ENCODE data around the gene FBXL14. TPM values are rescaled to one million over a fixed set of nuclear protein-coding genes. Genes with fewer than 3 reads are reported as not detected.

FBXL14 gene
- total RNA-seq, 2 experiments from 2014 or later: 33.7 to 34.8 TPM

- Mint-ChIP-seq H3K4me3 (peak overlapping the region; percentile 87), H3K36me3 (peaks cover 15% of the 10 kb centered on the region), H3K4me1 (peaks cover 34% of the 10 kb centered on the region), H3K27ac (peak overlapping the region; percentile 91), H3K9me3 (no peaks in the 10 kb centered on the region), H3K27me3 (no peaks in the 10 kb centered on the region)
- no peak for DNase-seq
- POLR2A ChIA-PET: interaction anchor here (0.6 to 1.2 kb wide), 6 partner anchors 8 to 843 kb away, joined by 3 to 5 read pairs (median 4); partner anchors contain the start of gene WNK1
- no peak for ATAC-seq (ENCODE audit: low read depth)
These were observed 713 bp upstream of the FBXL14 start for GRCh38 chr12:1595026-1595561.

GRCh38 chr12:1594006-1594260 is 448 bp downstream of the FBXL14 start:
- Mint-ChIP-seq H3K4me1 (peaks cover 42% of the 10 kb centered on the region), H3K27ac (peak overlapping the region; percentile 90)
- POLR2A ChIA-PET: interaction anchor here (0.8 to 2.5 kb wide), 8 partner anchors 9 to 842 kb away, joined by 3 to 46 read pairs (median 4); partner anchors contain the start of genes DCP1B, RAD52 and WNK1

GRCh38 chr12:1593174-1594005 is 991 bp downstream of the FBXL14 start:
- ATAC-seq (ENCODE audit: low read depth) (peak; percentile 23), DNase-seq (peak; percentile 78)
- Mint-ChIP-seq H3K27me3 (no peaks in the 10 kb centered on the region), H3K36me3 (peaks cover 19% of the 10 kb centered on the region), H3K4me1 (peaks cover 48% of the 10 kb centered on the region), H3K4me3 (peak overlapping the region; percentile 96), H3K27ac (peak overlapping the region; percentile 90), H3K9me3 (no peaks in the 10 kb centered on the region)
- POLR2A ChIA-PET: interaction anchor here (0.8 to 2.5 kb wide), 9 partner anchors 9 to 842 kb away, joined by 3 to 46 read pairs (median 4); partner anchors contain the start of genes DCP1B, ERC1 and RAD52

More at GRCh38 chr12:1594006-1594260, 448 bp downstream of the FBXL14 start:
- ATAC-seq (ENCODE audit: low read depth) (no peak), DNase-seq (no peak)
- Mint-ChIP-seq H3K4me3 (peak overlapping the region; percentile 96), H3K27me3 (no peaks in the 10 kb centered on the region), H3K36me3 (peaks cover 15% of the 10 kb centered on the region), H3K9me3 (no peaks in the 10 kb centered on the region)

- DNase-seq: peak; percentile 71
- POLR2A ChIA-PET: interaction anchor here (1.0 to 2.5 kb wide), 7 partner anchors 10 to 842 kb away, joined by 3 to 46 read pairs (median 5); partner anchors contain the start of genes DCP1B, ERC1 and RAD52
- ATAC-seq (ENCODE audit: low read depth): peak; percentile 42
- H3K9me3 Mint-ChIP-seq: no peaks in the 10 kb centered on the region
- H3K27ac Mint-ChIP-seq: peak overlapping the region; percentile 90
- H3K4me3 Mint-ChIP-seq: peak overlapping the region; percentile 96
- peaks cover 55% of the 10 kb centered on the region for H3K4me1 Mint-ChIP-seq
- H3K27me3 Mint-ChIP-seq: no peaks in the 10 kb centered on the region
- H3K36me3 Mint-ChIP-seq: peaks cover 21% of the 10 kb centered on the region
These were observed 1.8 kb downstream of the FBXL14 start for GRCh38 chr12:1592444-1593173.

GRCh38 chr12:1591543-1591942 is 2.8 kb downstream of the FBXL14 start:
- peak overlapping the region; percentile 96 for H3K4me3 Mint-ChIP-seq
- POLR2A ChIA-PET: interaction anchor here (0.7 to 2.5 kb wide), 2 partner anchors 11 to 18 kb away, joined by 3 to 46 read pairs; no protein-coding TSS in a partner anchor
- ATAC-seq (ENCODE audit: low read depth) (no peak), DNase-seq (no peak)
- H3K9me3 Mint-ChIP-seq: no peaks in the 10 kb centered on the region
- peaks cover 56% of the 10 kb centered on the region for H3K4me1 Mint-ChIP-seq
- H3K27me3 Mint-ChIP-seq: no peaks in the 10 kb centered on the region
- H3K27ac Mint-ChIP-seq: peak overlapping the region; percentile 90
- H3K36me3 Mint-ChIP-seq: peaks cover 22% of the 10 kb centered on the region

- Mint-ChIP-seq H3K27me3 (no peaks in the 10 kb centered on the region), H3K9me3 (no peaks in the 10 kb centered on the region), H3K27ac (peak overlapping the region; percentile 60), H3K36me3 (peaks cover 25% of the 10 kb centered on the region), H3K4me3 (peak overlapping the region; percentile 96), H3K4me1 (peaks cover 54% of the 10 kb centered on the region)
- POLR2A ChIA-PET: interaction anchor here (0.7 kb wide), 1 partner anchor 18 kb away, joined by 3 read pairs; no protein-coding TSS in a partner anchor
- DNase-seq (no peak), ATAC-seq (ENCODE audit: low read depth) (no peak)
These were observed 3.3 kb downstream of the FBXL14 start for GRCh38 chr12:1591034-1591433.

- Mint-ChIP-seq H3K4me3 (peak overlapping the region; percentile 96), H3K4me1 (peaks cover 50% of the 10 kb centered on the region), H3K27ac (peak overlapping the region; percentile 60), H3K27me3 (no peaks in the 10 kb centered on the region), H3K9me3 (no peaks in the 10 kb centered on the region), H3K36me3 (peaks cover 25% of the 10 kb centered on the region)
- DNase-seq: no peak
- no peak for ATAC-seq (ENCODE audit: low read depth)
- POLR2A ChIA-PET: interaction anchor here (1.0 kb wide), 1 partner anchor 11 kb away, joined by 3 read pairs; no protein-coding TSS in a partner anchor
These were observed 4.0 kb downstream of the FBXL14 start for GRCh38 chr12:1590221-1590979.

GRCh38 chr12:1588575-1588947 is 5.8 kb downstream of the FBXL14 start:
- Mint-ChIP-seq H3K9me3 (no peaks in the 10 kb centered on the region), H3K4me3 (peak overlapping the region; percentile 51), H3K27me3 (no peaks in the 10 kb centered on the region), H3K4me1 (peaks cover 46% of the 10 kb centered on the region), H3K27ac (peak overlapping the region; percentile 30), H3K36me3 (peaks cover 25% of the 10 kb centered on the region)
- ATAC-seq (ENCODE audit: low read depth) (no peak), DNase-seq (no peak)
- POLR2A ChIA-PET: interaction anchor here (1.5 kb wide), 1 partner anchor 13 kb away, joined by 5 read pairs; no protein-coding TSS in a partner anchor

- ATAC-seq (ENCODE audit: low read depth) (no peak), DNase-seq (no peak)
- Mint-ChIP-seq H3K27me3 (no peaks in the 10 kb centered on the region), H3K4me3 (peak overlapping the region; percentile 51), H3K27ac (peak overlapping the region; percentile 30), H3K4me1 (peaks cover 46% of the 10 kb centered on the region), H3K36me3 (peaks cover 25% of the 10 kb centered on the region), H3K9me3 (no peaks in the 10 kb centered on the region)
- POLR2A ChIA-PET: interaction anchor here (1.5 kb wide), 1 partner anchor 13 kb away, joined by 5 read pairs; no protein-coding TSS in a partner anchor
These were observed 6.3 kb downstream of the FBXL14 start for GRCh38 chr12:1587927-1588574.

GRCh38 chr12:1584326-1584725 is 10.1 kb downstream of the FBXL14 start:
- ATAC-seq (ENCODE audit: low read depth): no peak
- Mint-ChIP-seq H3K4me1 (peaks cover 22% of the 10 kb centered on the region), H3K9me3 (no peaks in the 10 kb centered on the region), H3K27ac (no peak overlapping the region), H3K4me3 (no peak overlapping the region), H3K36me3 (peaks cover 10% of the 10 kb centered on the region), H3K27me3 (no peaks in the 10 kb centered on the region)
- DNase-seq: no peak
- POLR2A ChIA-PET: interaction anchor here (0.6 to 1.7 kb wide), 2 partner anchors 18 to 466 kb away, joined by 3 to 14 read pairs; no protein-coding TSS in a partner anchor

GRCh38 chr12:1583421-1584078 is 10.8 kb downstream of the FBXL14 start:
- Mint-ChIP-seq H3K4me1 (peaks cover 18% of the 10 kb centered on the region), H3K27ac (no peak overlapping the region), H3K9me3 (no peaks in the 10 kb centered on the region), H3K4me3 (peak overlapping the region; percentile 30), H3K27me3 (no peaks in the 10 kb centered on the region), H3K36me3 (peaks cover 6% of the 10 kb centered on the region)
- POLR2A ChIA-PET: interaction anchor here (0.6 to 1.9 kb wide), 4 partner anchors 10 to 465 kb away, joined by 3 to 14 read pairs (median 5); no protein-coding TSS in a partner anchor
- ATAC-seq (ENCODE audit: low read depth) (no peak), DNase-seq (no peak)
